NCI-H1105 treated with DMSO at 0.1 percent for 48 hours (cell line): Measurements from ENCODE around the gene CEP170B.
"Not testable (repeated sequence)": the region's sequence is repeated elsewhere in the genome, so short reads cannot be mapped to it uniquely, and the experiment has no call there.

ENCODE experiments used
- DNase-seq: peaks from one replicate; lab custom pipeline; 2025; lab: John Stamatoyannopoulos, UW

Gene CEP170B

DNA sequence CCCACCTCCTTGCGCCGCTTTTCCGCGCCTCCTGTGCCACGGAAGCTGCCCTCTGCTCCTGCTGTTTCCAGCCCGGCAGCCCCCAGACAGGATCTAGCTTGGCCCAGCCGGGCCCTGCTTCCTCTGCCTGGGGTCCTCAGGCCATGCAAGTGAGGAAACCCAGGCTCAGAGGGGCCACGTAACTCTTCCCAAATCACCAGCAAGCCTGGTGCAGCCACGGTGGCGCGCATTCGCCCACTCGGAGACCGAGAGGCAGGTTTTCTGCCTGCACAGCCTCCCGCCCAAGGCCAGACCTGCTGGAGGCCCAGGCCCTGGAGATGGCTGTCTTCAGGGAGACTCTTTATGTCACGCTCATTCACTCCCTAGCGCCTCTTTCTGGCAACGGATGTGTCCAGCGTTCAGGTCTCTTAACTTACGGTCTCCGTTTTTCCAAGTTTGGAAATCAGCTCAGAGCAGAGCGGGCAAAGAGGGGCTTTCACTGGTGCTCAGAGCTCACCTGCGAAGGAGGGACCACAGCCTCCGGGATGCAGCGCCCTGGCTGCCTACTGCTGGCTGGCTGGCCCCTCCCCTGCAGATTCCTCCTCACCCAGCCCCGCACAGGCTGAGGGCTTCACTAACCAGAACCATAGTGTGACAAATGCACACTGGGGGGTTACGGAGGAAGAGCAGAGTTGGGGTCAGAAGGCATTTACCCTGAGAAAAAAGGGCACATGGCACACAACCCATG, 20.6 kb upstream of the CEP170B start:
- no peak for DNase-seq

DNA sequence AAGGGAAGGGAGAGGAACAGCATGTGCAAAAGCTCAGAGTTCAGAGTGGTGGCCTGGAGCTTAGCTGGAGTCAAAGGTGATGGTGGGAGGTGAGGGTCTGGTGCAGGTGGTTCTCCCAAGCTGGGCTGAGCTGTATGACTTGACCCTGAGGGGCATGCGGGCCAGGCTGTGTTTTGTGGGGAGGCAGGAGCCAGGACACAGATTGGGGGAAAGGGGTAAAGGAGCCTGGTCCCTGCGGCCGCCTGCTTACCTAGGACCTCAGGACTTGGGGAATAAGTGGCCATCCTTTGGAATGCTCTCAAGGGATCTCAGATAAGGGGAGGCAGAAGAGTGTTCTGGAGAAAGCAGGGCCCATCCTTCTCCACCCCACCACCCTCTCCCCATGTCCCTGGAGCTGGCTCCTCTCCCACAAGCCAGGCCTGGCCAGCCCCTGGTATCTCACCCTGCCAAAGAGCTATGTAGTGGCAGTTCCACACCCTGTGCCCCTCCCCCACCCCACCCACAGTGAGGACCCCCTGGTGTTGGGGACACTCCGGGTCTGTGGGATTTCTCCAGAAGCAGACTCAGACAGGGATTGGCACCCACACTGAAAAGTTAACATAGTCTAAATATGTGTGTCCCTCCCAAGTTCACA, 19.9 kb upstream of the CEP170B start:
- DNase-seq, result no peak

DNA sequence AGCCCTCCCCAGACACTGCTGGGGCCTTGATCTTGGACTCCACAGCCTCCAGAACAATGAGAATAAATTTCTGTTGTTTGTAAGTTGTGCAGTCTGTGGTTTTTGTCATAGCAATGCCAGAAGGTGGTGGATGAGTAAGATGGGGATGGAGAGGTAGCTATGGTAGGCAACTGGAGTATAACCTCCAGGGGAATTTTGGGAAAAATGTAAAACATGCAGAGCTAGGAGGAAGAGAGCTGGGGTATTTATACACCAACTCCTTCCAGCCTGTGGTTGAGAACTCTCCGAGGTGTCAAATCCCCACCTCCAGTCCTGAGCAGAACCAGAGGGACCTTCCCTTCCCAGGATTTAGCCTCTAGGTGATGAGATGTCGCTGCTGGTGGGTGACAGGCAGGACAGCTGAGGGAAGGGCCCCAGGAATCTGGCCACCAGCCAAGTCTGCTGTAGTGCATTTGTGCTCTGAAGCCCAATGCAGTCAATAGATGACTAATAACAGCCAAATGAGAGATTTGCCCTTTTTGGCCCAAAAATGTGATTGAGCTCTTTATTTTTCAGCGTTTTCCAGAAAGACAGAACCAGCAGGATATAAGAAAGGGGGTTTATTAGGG, 19.1 kb upstream of the CEP170B start:
- DNase-seq, result no peak

DNA sequence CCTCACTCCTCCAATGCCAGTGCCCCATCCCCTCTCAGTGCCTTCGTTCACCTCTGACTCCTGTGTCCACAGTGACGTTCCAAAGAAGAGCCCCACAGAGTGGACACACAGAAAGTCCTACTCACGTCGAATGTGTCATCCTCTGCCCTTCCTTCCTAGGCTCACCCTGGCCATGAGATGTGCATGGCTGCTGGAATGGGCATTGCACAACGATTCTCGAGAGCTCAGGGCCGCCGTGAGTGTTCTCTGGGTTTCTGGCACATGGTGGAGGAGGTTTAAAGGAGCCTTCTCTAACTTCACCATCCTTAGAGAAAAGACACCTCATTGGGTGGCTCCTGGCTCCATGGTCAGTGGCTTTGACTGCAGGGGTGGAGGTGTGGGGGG, 12.8 kb upstream of the CEP170B start:
- no peak for DNase-seq

DNA sequence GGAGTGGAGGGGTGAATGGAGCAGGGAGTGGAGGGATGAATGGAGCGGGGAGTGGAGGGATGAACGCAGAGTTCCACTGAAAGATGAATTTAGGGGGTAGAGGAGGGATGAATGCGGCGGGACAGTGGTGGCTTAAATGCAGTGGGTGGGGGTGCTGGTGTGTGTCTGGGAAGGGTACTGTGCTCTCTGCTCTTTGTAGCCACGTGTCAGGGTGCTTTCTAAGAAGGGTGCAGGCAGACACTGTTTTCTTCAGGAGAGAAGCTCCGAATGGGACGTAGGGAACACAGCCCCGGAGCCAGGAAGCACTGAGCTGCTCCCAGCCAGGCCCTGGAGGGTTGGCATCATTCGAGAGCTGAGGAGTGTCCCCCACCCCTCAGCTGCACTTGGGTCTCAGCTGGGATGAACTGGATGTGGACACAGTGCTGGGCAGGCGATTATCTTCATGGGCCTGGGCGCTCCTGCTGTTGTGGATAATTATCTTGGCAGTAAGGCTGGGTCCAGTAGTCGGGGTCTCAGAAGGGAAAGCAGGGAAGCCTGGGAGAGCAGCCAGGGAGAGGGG, 9.5 kb upstream of the CEP170B start:
- no peak for DNase-seq

DNA sequence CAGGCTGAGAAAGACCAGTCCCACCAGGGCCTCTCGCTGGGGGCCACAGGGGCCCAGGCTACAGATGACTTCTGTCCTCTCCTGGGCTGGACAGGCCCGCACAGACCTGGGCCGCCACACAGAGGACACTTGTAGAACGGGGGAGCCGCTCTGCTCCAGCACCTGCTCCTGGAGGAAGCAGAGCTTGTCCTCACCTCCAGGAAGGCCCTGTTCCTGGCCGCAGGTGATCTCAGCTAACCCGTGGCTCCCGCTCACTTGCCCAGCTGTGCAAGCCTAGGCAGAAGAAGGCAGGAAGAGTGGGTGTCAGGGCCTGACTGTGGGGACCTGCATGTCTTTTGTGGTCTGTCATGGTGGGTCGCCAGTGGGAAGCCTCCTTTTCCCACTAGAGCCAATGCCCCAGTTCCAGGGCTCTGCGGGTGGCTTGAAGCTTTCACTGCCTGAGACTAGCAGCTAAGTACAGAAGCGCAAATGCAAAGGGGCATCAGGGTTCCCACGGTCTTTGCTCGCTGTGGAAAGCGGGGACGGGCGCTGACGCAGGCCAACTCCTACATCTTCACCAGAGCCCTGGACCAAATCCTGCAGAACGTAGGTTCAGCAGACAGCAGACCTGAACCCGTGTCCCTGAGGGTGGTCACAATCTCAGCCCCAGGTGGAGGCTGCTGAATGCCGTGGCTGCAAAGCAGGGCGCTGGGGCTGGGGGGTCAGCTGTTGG, 8.8 kb upstream of the CEP170B start:
- DNase-seq, result no peak

DNA sequence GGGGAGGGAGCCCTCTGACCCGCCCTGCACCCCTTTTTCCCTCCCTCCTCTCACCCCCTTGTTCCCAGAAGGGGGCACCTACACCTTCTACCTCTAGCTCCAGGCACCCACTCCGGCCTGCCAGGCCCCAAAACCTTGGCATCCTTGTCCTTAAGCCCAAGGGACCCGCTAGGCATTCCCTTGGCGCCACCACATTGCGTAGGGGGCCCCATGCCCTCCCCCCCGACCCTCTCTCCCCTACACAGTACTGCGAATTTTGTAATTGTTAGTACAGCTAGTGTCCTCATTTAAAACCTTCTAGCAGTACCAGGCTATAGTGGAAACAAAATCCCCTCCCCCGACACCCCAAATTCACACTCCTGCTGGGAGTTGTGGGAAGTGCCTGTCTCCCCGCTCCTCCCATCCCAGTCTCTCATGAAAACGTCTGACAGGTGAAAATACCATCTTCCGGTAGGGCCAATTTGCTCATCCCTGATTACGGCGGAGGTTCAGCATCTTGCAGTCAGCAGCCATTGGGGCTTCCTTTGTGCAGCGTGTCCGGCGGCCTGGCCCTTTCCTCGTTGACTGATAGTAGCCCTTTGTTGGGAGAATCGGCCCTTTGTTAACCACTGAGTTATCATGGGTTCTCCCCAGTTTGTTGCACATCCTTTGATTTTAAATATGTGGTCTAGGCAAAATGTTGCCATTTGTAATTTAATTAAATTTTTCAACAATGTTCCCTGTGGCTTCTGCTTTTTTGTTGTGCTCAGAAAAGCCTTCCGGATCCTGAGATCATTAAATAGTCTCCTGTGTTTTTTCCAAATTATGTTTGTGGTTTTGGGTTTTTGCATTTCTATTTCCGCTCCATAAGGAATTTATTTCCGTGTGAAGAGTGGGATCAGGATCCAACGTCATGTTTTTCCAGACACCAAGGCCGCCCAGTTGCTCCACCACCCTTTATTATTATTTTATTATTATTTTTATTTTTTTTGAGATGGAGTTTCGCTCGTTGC, 7.9 kb upstream of the CEP170B start:
- DNase-seq, result no peak

DNA sequence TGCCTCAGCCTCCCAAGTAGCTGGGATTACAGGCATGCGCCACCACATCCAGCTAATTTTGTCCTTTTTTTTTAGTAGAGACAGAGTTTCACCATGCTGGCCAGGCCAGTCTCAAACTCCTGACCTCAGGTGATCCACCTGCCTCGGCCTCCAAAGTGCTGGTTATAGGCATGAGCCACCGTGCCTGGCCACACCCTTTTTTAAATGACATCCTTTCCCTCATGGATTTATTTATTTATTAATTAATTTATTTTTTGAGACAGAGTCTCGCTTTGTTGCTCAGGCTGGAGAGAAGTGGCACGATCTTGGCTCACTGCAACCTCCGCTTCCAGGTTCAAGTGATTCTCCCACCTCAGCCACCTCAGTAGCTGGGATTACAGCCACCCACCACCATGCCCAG, 7.1 kb upstream of the CEP170B start:
- not testable (repeated sequence) for DNase-seq

DNA sequence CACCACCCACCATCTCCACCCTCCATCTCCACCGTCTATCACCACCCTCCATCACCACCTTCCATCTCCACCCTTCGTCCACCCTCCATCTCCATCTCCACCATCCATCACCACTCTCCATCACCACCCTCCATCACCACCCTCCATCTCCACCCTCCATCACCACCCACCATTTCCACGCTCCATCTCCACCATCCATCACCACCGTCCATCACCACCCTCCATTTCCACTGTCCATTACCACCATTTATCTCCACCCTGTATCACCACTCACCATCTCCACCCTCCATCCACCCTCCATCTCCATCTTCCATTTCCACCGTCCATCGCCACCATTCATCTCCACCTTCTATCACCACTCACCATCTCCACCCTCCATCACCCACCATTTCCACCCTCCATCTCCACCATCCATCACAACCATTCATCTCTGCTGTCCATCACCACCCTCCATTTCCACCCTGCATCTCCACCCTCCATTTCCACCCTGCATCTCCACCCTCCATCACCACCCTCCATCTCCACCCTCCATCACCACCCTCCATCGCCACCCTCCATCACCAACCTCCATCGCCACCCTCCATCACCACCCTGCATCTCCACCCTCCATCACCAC, 6.1 kb upstream of the CEP170B start:
- DNase-seq, result no peak

DNA sequence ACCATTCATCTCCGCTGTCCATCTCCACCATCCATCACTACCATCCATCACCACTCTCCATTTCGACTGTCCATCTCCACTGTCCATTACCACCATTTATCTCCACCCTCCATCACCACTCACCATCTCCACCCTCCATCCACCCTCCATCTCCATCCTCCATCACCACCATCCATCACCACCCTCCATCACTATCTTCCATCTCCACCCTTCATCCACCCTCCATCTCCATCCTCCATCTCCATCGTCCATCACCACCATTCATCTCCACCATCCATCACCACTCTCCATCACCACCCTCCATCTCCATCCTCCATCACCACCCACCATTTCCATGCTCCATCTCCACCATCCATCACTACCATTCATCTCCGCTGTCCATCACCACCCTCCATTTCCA, 5.2 kb upstream of the CEP170B start:
- no peak for DNase-seq

DNA sequence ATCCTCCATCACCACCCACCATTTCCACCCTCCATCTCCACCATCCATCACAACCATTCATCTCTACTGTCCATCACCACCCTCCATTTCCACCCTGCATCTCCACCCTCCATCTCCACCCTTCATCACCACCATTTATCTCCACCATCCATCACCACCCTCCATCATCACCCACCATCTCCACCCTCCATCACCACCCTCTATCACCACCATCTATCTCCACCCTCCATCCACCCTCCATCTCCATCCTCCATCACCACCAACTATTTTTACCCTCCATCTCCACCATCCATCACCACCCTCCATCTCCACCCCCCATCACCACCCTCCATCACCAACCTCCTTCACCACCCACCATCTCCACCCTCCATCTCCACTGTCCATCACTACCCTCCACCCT, 4.7 kb upstream of the CEP170B start:
- no peak for DNase-seq

DNA sequence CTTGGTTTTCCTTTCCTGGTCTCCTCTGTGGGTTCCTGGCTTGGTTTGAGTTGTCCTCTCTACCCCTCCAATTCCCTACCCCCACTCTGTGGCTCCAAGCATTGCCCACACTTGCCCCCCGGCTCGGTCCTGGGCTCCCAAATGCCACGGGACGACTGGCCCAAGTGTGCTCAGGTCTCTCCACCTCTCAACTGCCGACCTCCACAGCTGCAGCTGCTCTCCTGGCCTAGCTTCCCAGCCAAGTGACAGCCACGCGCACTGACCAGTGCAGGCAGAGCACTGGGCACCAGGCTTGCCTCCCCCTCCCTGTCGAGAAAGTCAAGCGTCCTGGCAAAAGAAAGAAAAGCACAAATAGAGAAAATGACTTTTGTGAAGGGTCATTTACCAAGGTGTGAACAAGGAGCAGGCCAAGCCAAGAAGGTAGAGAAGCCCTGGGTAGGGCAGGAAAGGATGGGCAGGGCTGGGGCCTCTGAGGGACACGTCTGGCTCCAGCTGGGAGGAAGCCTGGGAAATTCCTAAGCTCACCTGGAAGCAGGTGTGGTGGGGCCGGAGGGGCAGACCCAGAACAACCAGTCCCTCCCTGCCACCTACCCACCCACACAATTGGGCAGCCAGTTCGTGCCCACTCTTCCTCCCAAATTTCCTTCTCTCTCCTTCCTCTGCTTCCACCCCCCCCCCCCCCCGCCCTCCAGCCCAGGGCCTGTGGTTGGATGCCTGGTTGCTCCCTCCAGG, 1.8 kb upstream of the CEP170B start:
- DNase-seq, result no peak

DNA sequence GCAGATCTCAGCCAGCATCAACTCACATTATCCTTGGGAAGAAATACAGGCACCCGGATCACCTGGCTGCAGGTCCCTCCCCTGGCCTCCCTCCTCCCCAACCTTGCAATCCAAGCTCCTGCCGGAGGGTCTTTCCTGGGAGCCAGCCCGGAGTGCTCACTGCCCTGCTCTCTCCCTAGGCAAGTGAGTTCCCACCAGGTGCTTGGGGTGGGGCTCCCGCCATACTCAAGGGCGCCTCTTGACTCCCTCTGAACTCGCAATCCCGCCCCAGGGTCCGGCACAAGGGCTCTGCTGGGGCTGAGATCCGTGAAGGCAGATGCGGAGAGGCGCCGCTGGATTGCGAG, 1.2 kb upstream of the CEP170B start:
- DNase-seq, result peak; percentile 65

DNA sequence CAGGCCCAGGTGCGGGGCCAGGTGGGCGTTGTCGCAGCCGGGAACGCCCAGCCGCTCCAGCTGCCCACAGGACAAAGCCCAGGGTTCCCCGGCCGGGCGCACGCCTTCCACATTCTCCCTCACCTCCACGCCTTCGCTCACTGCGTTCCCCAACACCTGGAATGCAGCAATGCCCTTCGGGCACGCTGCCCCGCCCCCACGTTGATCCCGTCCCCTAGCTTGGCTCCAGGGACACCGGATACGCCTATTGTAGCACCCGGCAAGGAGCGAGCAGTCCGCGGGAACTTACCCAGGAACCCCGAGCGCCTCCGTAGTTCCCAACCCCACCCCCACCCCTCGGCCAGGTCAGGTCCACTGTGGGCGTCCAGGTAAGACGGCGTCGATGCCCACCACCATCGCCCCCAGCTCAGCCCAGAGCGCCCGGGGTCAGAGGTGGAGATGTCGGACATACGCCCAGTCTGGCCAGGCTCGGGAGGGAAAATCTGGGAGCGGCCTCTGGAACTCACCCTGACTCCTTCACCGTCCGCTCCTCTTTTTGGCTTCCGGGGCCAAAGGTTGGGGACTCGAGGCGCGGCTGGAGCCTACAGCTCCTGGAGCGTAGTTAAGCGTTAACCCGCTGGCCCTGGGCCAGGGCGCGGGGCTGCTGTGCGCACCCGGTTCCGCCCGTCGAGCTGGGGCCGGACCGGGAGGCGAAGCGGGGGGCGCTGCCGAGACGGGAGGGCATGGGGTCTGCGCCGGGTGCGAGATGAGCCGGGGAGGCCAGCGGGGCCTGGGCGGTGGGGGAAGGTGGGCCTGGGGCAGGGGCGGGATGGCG, 594 bp upstream of the CEP170B start:
- peak; percentile 65 for DNase-seq

DNA sequence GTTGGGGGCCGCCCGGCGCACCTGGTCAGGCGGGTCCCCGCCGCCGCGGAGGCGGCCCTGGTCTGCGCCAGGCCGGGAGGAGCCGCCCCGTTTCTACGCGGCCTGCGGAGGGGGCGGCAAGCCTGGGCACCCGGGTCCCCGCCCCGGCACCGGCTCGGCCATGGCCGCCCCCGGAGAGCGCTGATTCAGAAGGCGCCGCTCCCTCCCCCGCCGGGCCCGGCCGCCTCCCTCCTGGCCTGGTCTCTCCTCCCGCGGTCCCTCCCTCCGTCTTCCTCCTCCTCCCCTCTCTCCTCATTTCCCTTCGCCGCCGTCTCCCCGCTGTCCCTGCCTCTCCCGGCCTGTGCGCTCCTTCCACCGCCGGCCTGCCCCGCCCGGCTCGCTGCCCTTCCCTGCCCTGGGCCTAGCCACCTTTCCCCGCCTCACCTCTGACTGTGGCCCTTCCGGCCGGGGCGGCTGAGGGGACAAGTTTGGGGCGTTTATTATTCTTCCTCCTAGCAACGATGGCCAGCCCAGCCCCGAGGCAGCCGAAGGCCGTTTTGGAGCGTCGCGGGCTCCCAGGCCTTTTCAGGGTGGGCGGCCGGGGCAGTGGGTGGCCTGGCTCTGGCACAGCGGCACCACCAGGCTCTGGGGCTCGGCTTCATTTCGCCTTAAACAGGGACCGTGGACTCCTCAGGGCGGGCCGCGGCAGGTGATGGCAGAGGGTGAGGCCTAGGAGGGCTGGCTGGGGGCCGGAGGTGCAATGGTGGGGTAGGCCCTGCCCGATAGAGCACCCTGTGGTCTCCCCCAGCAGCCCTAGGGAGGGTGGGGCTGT, 768 bp downstream of the CEP170B start:
- DNase-seq, result peak; percentile 22

DNA sequence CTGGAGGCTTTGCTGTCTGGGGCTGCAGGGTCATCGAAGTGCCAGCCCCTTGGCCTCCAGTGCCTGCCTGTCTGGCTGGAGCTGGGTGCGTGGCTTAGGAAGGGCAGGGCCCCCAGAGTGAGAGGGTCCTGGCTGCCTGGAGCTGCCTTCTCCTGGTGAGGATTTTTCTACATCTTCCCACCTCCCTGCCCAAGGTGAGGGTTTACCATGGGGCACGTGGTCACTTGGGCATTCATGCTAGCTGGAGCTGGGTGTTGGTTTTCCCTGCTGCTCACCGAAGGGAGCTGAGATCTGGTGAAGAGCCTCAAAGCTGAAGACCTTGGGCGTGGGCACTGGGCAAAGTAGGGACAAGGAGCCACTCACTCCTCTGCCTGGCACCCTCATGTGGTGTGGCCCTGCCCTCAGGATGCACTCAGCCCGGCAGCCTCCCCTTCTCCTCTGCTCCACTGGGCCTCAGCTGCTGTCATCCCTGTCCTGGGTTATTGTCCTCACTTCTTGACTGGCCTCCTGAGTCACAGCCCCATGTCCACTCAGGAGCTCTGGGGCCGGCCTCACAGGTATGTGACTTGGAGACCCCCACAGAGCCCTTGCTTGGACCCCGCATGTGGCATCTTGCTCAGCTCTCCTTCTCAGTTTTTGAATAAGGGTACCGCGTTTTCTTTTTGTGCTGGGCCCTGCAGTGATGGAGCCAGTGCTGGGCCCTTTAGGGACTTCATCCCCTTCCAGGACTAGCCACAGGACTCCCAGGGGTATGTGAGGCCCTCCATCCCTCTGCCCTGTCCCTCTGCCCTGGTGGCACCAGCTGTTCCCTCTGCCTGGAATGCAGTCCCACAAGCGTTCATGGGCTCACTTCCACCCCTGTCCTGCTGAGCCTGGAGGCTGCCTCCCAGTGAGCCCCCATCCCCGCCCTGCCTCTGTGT, 1.6 kb downstream of the CEP170B start:
- no peak for DNase-seq

DNA sequence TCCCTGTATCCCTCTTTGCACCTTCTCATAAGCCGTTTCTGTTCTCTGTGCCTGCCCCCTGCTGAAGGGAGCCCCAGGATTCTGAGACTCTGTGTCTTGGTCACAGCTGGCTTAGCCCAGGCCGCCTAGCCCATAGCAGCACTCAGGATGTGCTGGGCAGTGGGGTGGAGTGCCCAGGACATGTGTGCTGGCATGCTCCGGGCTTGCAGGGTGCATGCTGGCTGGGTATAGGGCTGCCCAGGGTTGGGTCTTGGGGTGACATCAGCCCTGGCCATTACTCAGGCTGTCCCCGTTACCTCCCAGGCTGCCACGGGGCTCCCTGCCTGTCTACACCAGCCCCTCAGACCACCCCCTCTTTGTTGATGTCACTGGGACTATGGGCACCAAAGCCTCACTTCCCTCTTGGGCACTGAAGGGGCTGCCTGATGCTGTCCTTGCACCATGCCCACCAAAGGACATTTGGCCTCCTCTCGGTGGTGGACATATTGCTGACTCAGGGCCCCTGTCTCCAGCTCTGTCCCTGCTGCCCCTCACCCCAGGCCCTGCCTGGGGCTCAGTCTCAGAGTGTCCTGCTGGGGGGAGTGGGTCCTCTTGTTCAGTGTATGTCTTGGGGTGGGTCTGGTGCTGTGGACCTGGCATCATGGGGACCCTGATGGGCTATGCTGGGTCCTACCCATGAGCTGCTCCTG, 2.4 kb downstream of the CEP170B start:
- DNase-seq, result no peak
